Amniotic epithelial cell (primary cell): Measurements from ENCODE around the gene MYO15B.
"Not testable (repeated sequence)": the region's sequence is repeated elsewhere in the genome, so short reads cannot be mapped to it uniquely, and the experiment has no call there.

Experiments used
- DNase-seq: peaks from one replicate; pipeline ENCODE4 v3.0.0-alpha.2; 2010; ENCODE audit warnings: low read depth

The MYO15B gene

GRCh38 chr17:75624714-75625345 lies 37.2 kb downstream of the MYO15B start:
- DNase-seq, result no peak

GRCh38 chr17:75625813-75626486 lies 38.4 kb downstream of the MYO15B start:
- peak; percentile 11 for DNase-seq

- no peak for DNase-seq
Observed at GRCh38 chr17:75626496-75627038, 39.0 kb downstream of the MYO15B start.

- DNase-seq, result no peak
Observed at GRCh38 chr17:75627094-75627493, 39.5 kb downstream of the MYO15B start.

- no peak for DNase-seq
Observed at GRCh38 chr17:75628425-75628824, 40.8 kb downstream of the MYO15B start.

GRCh38 chr17:75629157-75629556 lies 41.6 kb downstream of the MYO15B start:
- DNase-seq, result no peak

- no peak for DNase-seq
Observed at GRCh38 chr17:75630071-75630917, 42.7 kb downstream of the MYO15B start.

GRCh38 chr17:75631353-75631752 lies 43.8 kb downstream of the MYO15B start:
- no peak for DNase-seq

GRCh38 chr17:75632428-75632827 lies 44.8 kb downstream of the MYO15B start:
- no peak for DNase-seq

GRCh38 chr17:75632863-75633485 lies 45.4 kb downstream of the MYO15B start, which contains the start of gene SMIM5:
SMIM5 (plus strand) TSS chr17:75633434; CDS start chr17:75640202, 6,768 bp downstream.
- DNase-seq, result peak; percentile 84

- peak; percentile 81 for DNase-seq
Observed at GRCh38 chr17:75633486-75634375, 46.1 kb downstream of the MYO15B start.

GRCh38 chr17:75634376-75634740 lies 46.8 kb downstream of the MYO15B start:
- no peak for DNase-seq

- DNase-seq, result no peak
Observed at GRCh38 chr17:75634754-75635609, 47.4 kb downstream of the MYO15B start.

GRCh38 chr17:75635610-75636202 lies 48.1 kb downstream of the MYO15B start:
- DNase-seq, result peak; percentile 43

GRCh38 chr17:75636381-75637142 lies 49.0 kb downstream of the MYO15B start:
- DNase-seq, result no peak

- DNase-seq, result no peak
Observed at GRCh38 chr17:75637143-75637538, 49.5 kb downstream of the MYO15B start.

- no peak for DNase-seq
Observed at GRCh38 chr17:75637551-75637950, 50.0 kb downstream of the MYO15B start.

GRCh38 chr17:75638039-75638438 lies 50.4 kb downstream of the MYO15B start:
- not testable (repeated sequence) for DNase-seq

GRCh38 chr17:75638893-75639292 lies 51.3 kb downstream of the MYO15B start:
- DNase-seq, result no peak
